ENCODE data around the gene RNF144A. TPM values are rescaled to one million over a fixed set of nuclear protein-coding genes. Genes with fewer than 3 reads are reported as not detected.

RNF144A gene
- total and polyA plus RNA-seq, 2 experiments from 2014 or later = 2.8 to 14.7 TPM

- ATAC-seq (no peak), DNase-seq (ENCODE audit: low spot score) (no peak)
- Histone ChIP-seq H3K4me2 (peak overlapping the region; percentile 78; the same call in 1 of the 2 replicates), H3K79me2 (replicated peaks; ENCODE audit: insufficient read depth) (peaks cover 4% of the 10 kb centered on the region; the same call in 1 of the 2 replicates), H3K27ac (ENCODE audit: low read depth) (no peak overlapping the region), H3K27me3 (ENCODE audit: insufficient read depth) (peaks cover 28% of the 10 kb centered on the region), H3K4me3 (peak overlapping the region; percentile 67), H3F3A (replicated peaks; ENCODE audit: low read depth) (no peaks in the 10 kb centered on the region), H3K9me2 (ENCODE audit: insufficient read depth) (no peaks in the 10 kb centered on the region), H4K20me1 (replicated peaks; ENCODE audit: insufficient read depth) (no peaks in the 10 kb centered on the region), H3K4me1 (ENCODE audit: insufficient read depth) (peaks cover 8% of the 10 kb centered on the region), H2AFZ (no peak overlapping the region), H3K36me3 (ENCODE audit: insufficient read depth) (no peaks in the 10 kb centered on the region)
- TF ChIP-seq POLR2AphosphoS5 (IDR thresholded peaks at IDR 0.05; ENCODE audit: low read depth) = no peak
- no peak for TF ChIP-seq STAT1 (IDR thresholded peaks at IDR 0.05; ENCODE audit: unreplicated experiment)
- no peak for TF ChIP-seq NANOG (IDR thresholded peaks at IDR 0.05; ENCODE audit: borderline replicate concordance)
- TF ChIP-seq ZNF114 (CRISPR knock-in tag; IDR thresholded peaks at IDR 0.05) = no peak
- TF ChIP-seq EZH2phosphoT487 (IDR thresholded peaks at IDR 0.05; ENCODE audit: unreplicated experiment) = no peak
- TF ChIP-seq ZNF331 (CRISPR knock-in tag; IDR thresholded peaks at IDR 0.05; ENCODE audit: low read depth) = no peak
- TF ChIP-seq CTCF (conservative IDR thresholded peaks at IDR 0.05; ENCODE audit: low read depth in 2 of 2) = no peak
- TF ChIP-seq REST (IDR thresholded peaks at IDR 0.05; ENCODE audit: unreplicated experiment) = no peak
- TF ChIP-seq CREB1 (CRISPR knock-in tag; IDR thresholded peaks at IDR 0.05; ENCODE audit: low read depth) = no peak
- TF ChIP-seq ETS1 (IDR thresholded peaks at IDR 0.05) = no peak
- no peak for TF ChIP-seq EZH2 (IDR thresholded peaks at IDR 0.05; ENCODE audit: low read depth, unreplicated experiment)
- no peak for TF ChIP-seq ZNF462 (CRISPR knock-in tag; IDR thresholded peaks at IDR 0.05)
- TF ChIP-seq JUNB (IDR thresholded peaks at IDR 0.05; ENCODE audit: unreplicated experiment) = no peak
- Mint-ChIP-seq H3K36me3 (ENCODE audit: low read depth) (peaks cover 4% of the 10 kb centered on the region), H3K4me1 (peaks cover 27% of the 10 kb centered on the region), H3K27me3 (ENCODE audit: insufficient read depth, low read depth, poor library complexity) (peaks cover 11% of the 10 kb centered on the region), H3K4me3 (no peak overlapping the region; the same call in 2 of the 3 replicates), H3K9me3 (peaks cover 9% of the 10 kb centered on the region; the same call in 2 of the 3 replicates), H3K27ac (no peak overlapping the region)
These were observed 988 bp upstream of the RNF144A start for GRCh38 chr2:6916224-6916623.
